K562 (cell line): ENCODE measurements around the gene WASL. TPM values are rescaled to one million over a fixed set of nuclear protein-coding genes. Genes with fewer than 3 reads are reported as not detected.

Experiments
- CTCF ChIP-seq, 3 experiments: IDR thresholded peaks in 2 of 3; conservative IDR thresholded peaks in 1 of 3; 2 replicates each; pipeline ENCODE4 v1.5.1; 2011 to 2012; ENCODE audit warnings: low read length in 3 of 3, mild to moderate bottlenecking in 3 of 3, control low read depth in 2 of 3, improper control_type of control experiment in 1 of 3, inconsistent platforms in 1 of 3, low read depth in 1 of 3, mixed read lengths in 1 of 3, moderate library complexity in 1 of 3; ENCODE audit not compliant: insufficient read depth in 2 of 3
- GTF2A2 ChIP-seq: IDR thresholded peaks from 2 replicates; pipeline ENCODE4 v1.6.1; 2016; ENCODE audit warnings: mild to moderate bottlenecking, missing genetic modification characterization, missing compliant biosample characterization
- KLF10 ChIP-seq: fragments of 250-450 bp; sonication (Bioruptor Pico); IDR thresholded peaks from 2 replicates; pipeline ENCODE4 v1.6.1; 2021; ENCODE audit warnings: matching md5 sums
- PATZ1 ChIP-seq: fragments of 250-450 bp; sonication (Bioruptor Pico); IDR thresholded peaks from 2 replicates; pipeline ENCODE4 v1.5.0; 2020; ENCODE audit warnings: mild to moderate bottlenecking, borderline replicate concordance
- PBX2 ChIP-seq, 2 experiments: IDR thresholded peaks in 1 of 2; conservative IDR thresholded peaks in 1 of 2; 2 replicates each; pipeline ENCODE4 v1.6.1; 2016; ENCODE audit warnings: low read depth in 2 of 2, mild to moderate bottlenecking in 1 of 2, missing compliant biosample characterization in 1 of 2, missing genetic modification characterization in 1 of 2, moderate library complexity in 1 of 2
- POLR2AphosphoS2 ChIP-seq: IDR thresholded peaks from 2 replicates; pipeline ENCODE4 v1.6.1; 2012; ENCODE audit warnings: low read length, improper control_type of control experiment
- RERE ChIP-seq: sonication (generic); formaldehyde crosslinking; IDR thresholded peaks from 2 replicates; pipeline ENCODE4 v1.8.0; 2023; ENCODE audit warnings: missing genetic modification reagents, mild to moderate bottlenecking, borderline replicate concordance
- SIRT6 ChIP-seq: IDR thresholded peaks from one replicate; pipeline ENCODE4 v1.6.1; 2012; ENCODE audit warnings: low read depth, mild to moderate bottlenecking, control low read depth, inconsistent platforms, low read length, moderate library complexity
- SMAD1 ChIP-seq: fragments of 150-350 bp; IDR thresholded peaks from 2 replicates; pipeline ENCODE4 v1.6.1; 2014; ENCODE audit warnings: low read length, low read depth; ENCODE audit not compliant: partially characterized antibody
- TFAP4 ChIP-seq: sonication (generic); formaldehyde crosslinking; IDR thresholded peaks from 2 replicates; pipeline ENCODE4 v1.8.0; 2022; ENCODE audit warnings: missing genetic modification reagents, mild to moderate bottlenecking, moderate library complexity, borderline replicate concordance
- ZNF41 ChIP-seq: fragments of 250-450 bp; sonication (Bioruptor Pico); conservative IDR thresholded peaks from 2 replicates; pipeline ENCODE4 v1.4.0; 2020; ENCODE audit warnings: mild to moderate bottlenecking
- ZNF77 ChIP-seq: fragments of 250-450 bp; sonication (Bioruptor Pico); IDR thresholded peaks from 2 replicates; pipeline ENCODE4 v1.5.0; 2020
- ZNF830 ChIP-seq: fragments of 250-450 bp; sonication (Bioruptor Pico); IDR thresholded peaks from 2 replicates; pipeline ENCODE4 v1.5.0; 2021; ENCODE audit warnings: mild to moderate bottlenecking
- polyA plus RNA-seq, 8 experiments: library from polyadenylated mRNA; depleted of rRNA in 4 of 8; stranded (reverse) in 5 of 8; unstranded in 3 of 8; fragments of >200 nt; fragmentation: Nextera tagmentation in 2 of 8; fragmentation: Illumina TruSeq in 1 of 8; extraction: Ambion mirVana in 2 of 8; extraction: Trizol in 1 of 8; gene quantifications; 2 replicates each; pipeline versions ENCODE4 v1.2.1 to v1.2.3, GENCODE V29; 2011 to 2014; ENCODE audit warnings: inconsistent platforms in 1 of 8, missing spikeins in 1 of 8
- total RNA-seq, 7 experiments: library from RNA; depleted of rRNA in 6 of 7; stranded (reverse); fragments of >200 nt in 6 of 7; fragmentation: Illumina TruSeq in 2 of 7; extraction: Trizol in 2 of 7; gene quantifications; 2 replicates each; pipeline versions ENCODE4 v1.2.1 to v1.2.3, GENCODE V29; 2011 to 2021; ENCODE audit warnings: low replicate concordance in 1 of 7

The WASL gene
- total and polyA plus RNA-seq, 9 of the 15 experiments (the other 6 are each of a cell fraction or from before 2014, with no cell fraction given), result 3.2 to 13.9 (median 8.3) TPM

GRCh38 chr7:123789817-123790216, 41.0 kb upstream of the WASL start (continued):
- no peak for TF ChIP-seq SMAD1
- TF ChIP-seq POLR2AphosphoS2, result no peak
- TF ChIP-seq PBX2 (CRISPR knock-in tag; IDR thresholded peaks at IDR 0.05; ENCODE audit: low read depth), result no peak
- TF ChIP-seq PBX2 (tag; conservative IDR thresholded peaks at IDR 0.05; ENCODE audit: low read depth), result 0 out of 2 replicates have a peak, but pooled peaks have one; percentile 42
- no peak for TF ChIP-seq RERE (CRISPR knock-in tag)
- no peak for TF ChIP-seq CTCF (IDR thresholded peaks at IDR 0.05 in 2 of 3, conservative IDR thresholded peaks at IDR 0.05 in 1 of 3; ENCODE audit: insufficient read depth in 2 of 3, low read depth in 1 of 3, low read length in 3 of 3)
- no peak for TF ChIP-seq ZNF41 (CRISPR knock-in tag)
- TF ChIP-seq KLF10 (CRISPR knock-in tag), result no peak
- no peak for TF ChIP-seq ZNF77
- TF ChIP-seq GTF2A2 (tag), result no peak
- no peak for TF ChIP-seq PATZ1 (CRISPR knock-in tag)
- no peak for TF ChIP-seq SIRT6
- no peak for TF ChIP-seq ZNF830
- TF ChIP-seq TFAP4 (CRISPR knock-in tag), result no peak
